Ishikawa (cell line): ENCODE results near the gene MRPS21.

Experiments used
- CEBPB ChIP-seq: IDR thresholded peaks from 2 replicates; pipeline ENCODE4 v1.6.1; 2012
- CREB1 ChIP-seq: IDR thresholded peaks from 2 replicates; pipeline ENCODE4 v1.6.1; 2012; ENCODE audit warnings: low read depth
- EGR1 ChIP-seq: IDR thresholded peaks from 2 replicates; pipeline ENCODE4 v1.6.1; 2012
- EP300 ChIP-seq: IDR thresholded peaks from 2 replicates; pipeline ENCODE4 v1.6.1; 2012; ENCODE audit warnings: borderline replicate concordance
- FOXM1 ChIP-seq: IDR thresholded peaks from 2 replicates; pipeline ENCODE4 v1.6.1; 2012; ENCODE audit warnings: low read depth, borderline replicate concordance
- MAX ChIP-seq: IDR thresholded peaks from 2 replicates; pipeline ENCODE4 v1.6.1; 2012
- NFIC ChIP-seq: IDR thresholded peaks from 2 replicates; pipeline ENCODE4 v1.6.1; 2012
- RAD21 ChIP-seq: IDR thresholded peaks from 2 replicates; pipeline ENCODE4 v1.6.1; 2012; ENCODE audit warnings: low read depth
- REST ChIP-seq: IDR thresholded peaks from 2 replicates; pipeline ENCODE4 v1.6.1; 2012; ENCODE audit warnings: low read depth, mild to moderate bottlenecking
- TAF1 ChIP-seq: IDR thresholded peaks from 2 replicates; pipeline ENCODE4 v1.6.1; 2012; ENCODE audit warnings: low read depth, mild to moderate bottlenecking
- TCF12 ChIP-seq: IDR thresholded peaks from 2 replicates; pipeline ENCODE4 v1.6.1; 2012; ENCODE audit warnings: low read depth
- TEAD4 ChIP-seq: IDR thresholded peaks from 2 replicates; pipeline ENCODE4 v1.6.1; 2012
- USF1 ChIP-seq: IDR thresholded peaks from 2 replicates; pipeline ENCODE4 v1.6.1; 2012
- YY1 ChIP-seq: IDR thresholded peaks from 2 replicates; pipeline ENCODE4 v1.6.1; 2012; ENCODE audit warnings: low read depth
- ZBTB7A ChIP-seq: IDR thresholded peaks from 2 replicates; pipeline ENCODE4 v1.6.1; 2012; ENCODE audit warnings: low read depth

MRPS21 gene

GRCh38 chr1:150283260-150283659, 10.4 kb upstream of the MRPS21 start:
- no peak for TF ChIP-seq CREB1
- TF ChIP-seq EGR1, result no peak
- TF ChIP-seq TAF1, result no peak
- TF ChIP-seq FOXM1, result no peak
- no peak for TF ChIP-seq YY1
- no peak for TF ChIP-seq REST
- no peak for TF ChIP-seq TCF12
- no peak for TF ChIP-seq MAX
- no peak for TF ChIP-seq CEBPB
- no peak for TF ChIP-seq TEAD4
- no peak for TF ChIP-seq RAD21
- no peak for TF ChIP-seq USF1
- TF ChIP-seq NFIC, result no peak
- no peak for TF ChIP-seq ZBTB7A
- no peak for TF ChIP-seq EP300

GRCh38 chr1:150288382-150288781, 5.3 kb upstream of the MRPS21 start:
- no peak for TF ChIP-seq FOXM1
- no peak for TF ChIP-seq USF1
- no peak for TF ChIP-seq MAX
- TF ChIP-seq TCF12, result no peak
- TF ChIP-seq EGR1, result no peak
- no peak for TF ChIP-seq TAF1
- TF ChIP-seq ZBTB7A, result no peak
- no peak for TF ChIP-seq CEBPB
- TF ChIP-seq YY1, result no peak
- no peak for TF ChIP-seq REST
- no peak for TF ChIP-seq TEAD4
- no peak for TF ChIP-seq CREB1
- TF ChIP-seq NFIC, result no peak
- TF ChIP-seq EP300, result no peak
- TF ChIP-seq RAD21, result no peak

GRCh38 chr1:150288822-150289221, 4.8 kb upstream of the MRPS21 start:
- TF ChIP-seq TAF1, result no peak
- no peak for TF ChIP-seq CEBPB
- no peak for TF ChIP-seq EGR1
- no peak for TF ChIP-seq MAX
- no peak for TF ChIP-seq ZBTB7A
- TF ChIP-seq REST, result no peak
- TF ChIP-seq USF1, result no peak
- TF ChIP-seq CREB1, result no peak
- TF ChIP-seq NFIC, result no peak
- no peak for TF ChIP-seq YY1

- no peak for TF ChIP-seq EP300
- TF ChIP-seq FOXM1, result no peak
- TF ChIP-seq MAX, result no peak
- no peak for TF ChIP-seq EGR1
- no peak for TF ChIP-seq TCF12
- TF ChIP-seq TEAD4, result no peak
- no peak for TF ChIP-seq REST
- no peak for TF ChIP-seq USF1
These were observed 1.8 kb downstream of the MRPS21 start for GRCh38 chr1:150295476-150295875.
